HG02870 (cell line): Measurements from ENCODE around the gene ZNF140.

ENCODE experiments used
- ATAC-seq: cut with Tn5 transposase; IDR thresholded peaks from one replicate; pipeline ENCODE4 v1.9.1; 2021; ENCODE audit warnings: mild to moderate bottlenecking, moderate library complexity; ENCODE audit not compliant: unreplicated experiment

The ZNF140 gene

GRCh38 chr12:133080368-133081158 is at the start of gene ZNF140:
Gene ZNF140 (plus strand): TSS chr12:133080923. CDS start chr12:133081321, 398 bp downstream.
- peak; percentile 63 for ATAC-seq

- peak; percentile 97 for ATAC-seq
These were observed 43.3 kb upstream of the ZNF140 start, which contains the start of gene ZNF84 for GRCh38 chr12:133037207-133038005. Gene ZNF84 (plus strand): TSS chr12:133037509. CDS start chr12:133041468, 3,959 bp downstream.

- ATAC-seq: no peak
These were observed 42.5 kb upstream of the ZNF140 start for GRCh38 chr12:133038118-133038709.

GRCh38 chr12:133046698-133047097 is 34.0 kb upstream of the ZNF140 start:
- no peak for ATAC-seq

- ATAC-seq: no peak
These were observed 23.3 kb upstream of the ZNF140 start for GRCh38 chr12:133057446-133057845.

GRCh38 chr12:133058203-133059113 is 22.3 kb upstream of the ZNF140 start:
- ATAC-seq: no peak

- ATAC-seq: no peak
These were observed 18.8 kb upstream of the ZNF140 start for GRCh38 chr12:133061954-133062353.

- no peak for ATAC-seq
These were observed 17.2 kb upstream of the ZNF140 start for GRCh38 chr12:133063556-133063955.

- ATAC-seq: no peak
These were observed 6.9 kb upstream of the ZNF140 start for GRCh38 chr12:133073836-133074235.

GRCh38 chr12:133080026-133080367 is 726 bp upstream of the ZNF140 start:
- peak; percentile 72 for ATAC-seq

GRCh38 chr12:133081159-133081780 is 547 bp downstream of the ZNF140 start:
- ATAC-seq: no peak

- ATAC-seq: no peak
These were observed 2.6 kb downstream of the ZNF140 start for GRCh38 chr12:133083345-133083744.

- ATAC-seq: no peak
These were observed 24.9 kb downstream of the ZNF140 start for GRCh38 chr12:133105620-133106019.

GRCh38 chr12:133106253-133106652 is 25.5 kb downstream of the ZNF140 start:
- no peak for ATAC-seq

GRCh38 chr12:133107121-133107520 is 26.4 kb downstream of the ZNF140 start:
- ATAC-seq: no peak

GRCh38 chr12:133108150-133108549 is 27.4 kb downstream of the ZNF140 start:
- ATAC-seq: no peak

- ATAC-seq: no peak
These were observed 39.9 kb downstream of the ZNF140 start for GRCh38 chr12:133120385-133121191.

GRCh38 chr12:133124674-133125073 is 44.0 kb downstream of the ZNF140 start:
- ATAC-seq: no peak

GRCh38 chr12:133129368-133130037 is 48.8 kb downstream of the ZNF140 start:
- peak; percentile 7 for ATAC-seq
